ENCODE data around the gene P4HA2. TPM values are rescaled to one million over a fixed set of nuclear protein-coding genes. Genes with fewer than 3 reads are reported as not detected.

P4HA2 gene
- total RNA-seq, 1 donor from 2014 or later: 68.7 TPM

DNA sequence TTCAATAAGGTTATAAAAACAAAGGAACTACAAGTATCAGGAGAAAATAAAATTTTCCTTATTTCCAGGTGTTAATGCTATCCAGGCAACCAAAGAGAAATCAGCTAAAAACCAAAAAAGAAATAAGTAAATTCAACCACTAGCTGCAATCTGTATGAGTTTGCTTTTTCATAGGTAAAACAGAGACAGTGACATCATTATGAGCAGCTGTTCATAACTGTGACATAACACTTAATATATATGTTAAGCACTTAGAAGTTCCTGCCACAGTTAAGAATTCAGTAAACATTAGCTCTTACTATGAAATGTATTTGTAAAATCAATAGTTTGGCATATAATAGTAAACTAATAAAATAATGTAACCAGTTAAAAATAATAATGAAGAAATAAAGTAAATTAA, 20.9 kb downstream of the P4HA2 start:
- no peak overlapping the region for H3K4me3 Mint-ChIP-seq
- H3K27me3 Mint-ChIP-seq (ENCODE audit: low read depth): no peaks in the 10 kb centered on the region
- peaks cover 52% of the 10 kb centered on the region for H3K36me3 Mint-ChIP-seq
- H3K27ac Mint-ChIP-seq: no peak overlapping the region
- no peaks in the 10 kb centered on the region for H3K9me3 Mint-ChIP-seq
- H3K4me1 Mint-ChIP-seq: no peaks in the 10 kb centered on the region
- DNase-seq (ENCODE audit: low spot score in 2 of 2, unreplicated experiment in 2 of 2): no peak
- TF ChIP-seq, protein P1, sequence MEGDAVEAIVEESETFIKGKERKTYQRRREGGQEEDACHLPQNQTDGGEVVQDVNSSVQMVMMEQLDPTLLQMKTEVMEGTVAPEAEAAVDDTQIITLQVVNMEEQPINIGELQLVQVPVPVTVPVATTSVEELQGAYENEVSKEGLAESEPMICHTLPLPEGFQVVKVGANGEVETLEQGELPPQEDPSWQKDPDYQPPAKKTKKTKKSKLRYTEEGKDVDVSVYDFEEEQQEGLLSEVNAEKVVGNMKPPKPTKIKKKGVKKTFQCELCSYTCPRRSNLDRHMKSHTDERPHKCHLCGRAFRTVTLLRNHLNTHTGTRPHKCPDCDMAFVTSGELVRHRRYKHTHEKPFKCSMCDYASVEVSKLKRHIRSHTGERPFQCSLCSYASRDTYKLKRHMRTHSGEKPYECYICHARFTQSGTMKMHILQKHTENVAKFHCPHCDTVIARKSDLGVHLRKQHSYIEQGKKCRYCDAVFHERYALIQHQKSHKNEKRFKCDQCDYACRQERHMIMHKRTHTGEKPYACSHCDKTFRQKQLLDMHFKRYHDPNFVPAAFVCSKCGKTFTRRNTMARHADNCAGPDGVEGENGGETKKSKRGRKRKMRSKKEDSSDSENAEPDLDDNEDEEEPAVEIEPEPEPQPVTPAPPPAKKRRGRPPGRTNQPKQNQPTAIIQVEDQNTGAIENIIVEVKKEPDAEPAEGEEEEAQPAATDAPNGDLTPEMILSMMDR (IDR thresholded peaks at IDR 0.05; ENCODE audit: unreplicated experiment): no peak

DNA sequence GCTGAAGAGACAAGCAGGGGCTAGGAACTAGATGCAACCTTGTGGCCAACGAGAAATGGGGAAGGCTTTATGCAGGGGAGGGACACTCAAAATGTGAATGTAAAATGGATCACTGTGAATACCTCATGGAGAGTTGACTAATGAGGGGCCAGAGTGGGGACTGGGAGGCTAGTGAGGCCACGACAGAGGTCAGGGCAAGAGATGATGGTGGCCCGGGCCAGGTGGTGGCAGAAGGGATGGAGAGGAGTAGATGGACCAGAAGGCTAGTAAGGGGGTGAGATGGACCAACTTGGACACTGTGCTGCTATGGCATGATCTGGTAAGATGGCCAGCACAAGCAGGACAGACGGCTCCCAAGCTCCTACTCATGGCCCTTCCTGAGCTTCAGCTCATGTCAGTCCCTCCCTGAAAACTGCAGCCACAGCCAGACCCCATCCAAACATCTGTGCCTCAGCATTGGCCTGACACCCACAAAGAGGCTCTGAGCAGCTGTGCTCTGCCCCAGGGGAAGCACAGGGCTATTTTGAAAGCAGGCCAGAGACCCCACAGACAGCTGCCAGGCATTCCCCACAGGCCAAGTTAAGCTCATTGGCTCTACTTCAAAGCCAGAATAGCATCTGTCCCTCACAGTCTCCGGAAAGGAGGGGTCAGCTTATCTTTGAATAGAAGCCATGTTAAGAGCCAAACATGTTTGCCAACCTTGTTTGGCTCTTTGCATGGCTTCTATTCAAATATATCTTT, 22.1 kb downstream of the P4HA2 start:
- TF ChIP-seq, protein P1 (IDR thresholded peaks at IDR 0.05; ENCODE audit: unreplicated experiment): no peak
- Mint-ChIP-seq H3K27me3 (ENCODE audit: low read depth) (no peaks in the 10 kb centered on the region), H3K27ac (no peak overlapping the region), H3K4me1 (no peaks in the 10 kb centered on the region), H3K9me3 (no peaks in the 10 kb centered on the region), H3K4me3 (no peak overlapping the region), H3K36me3 (peaks cover 59% of the 10 kb centered on the region)
- DNase-seq (ENCODE audit: low spot score in 2 of 2, unreplicated experiment in 2 of 2): no peak

DNA sequence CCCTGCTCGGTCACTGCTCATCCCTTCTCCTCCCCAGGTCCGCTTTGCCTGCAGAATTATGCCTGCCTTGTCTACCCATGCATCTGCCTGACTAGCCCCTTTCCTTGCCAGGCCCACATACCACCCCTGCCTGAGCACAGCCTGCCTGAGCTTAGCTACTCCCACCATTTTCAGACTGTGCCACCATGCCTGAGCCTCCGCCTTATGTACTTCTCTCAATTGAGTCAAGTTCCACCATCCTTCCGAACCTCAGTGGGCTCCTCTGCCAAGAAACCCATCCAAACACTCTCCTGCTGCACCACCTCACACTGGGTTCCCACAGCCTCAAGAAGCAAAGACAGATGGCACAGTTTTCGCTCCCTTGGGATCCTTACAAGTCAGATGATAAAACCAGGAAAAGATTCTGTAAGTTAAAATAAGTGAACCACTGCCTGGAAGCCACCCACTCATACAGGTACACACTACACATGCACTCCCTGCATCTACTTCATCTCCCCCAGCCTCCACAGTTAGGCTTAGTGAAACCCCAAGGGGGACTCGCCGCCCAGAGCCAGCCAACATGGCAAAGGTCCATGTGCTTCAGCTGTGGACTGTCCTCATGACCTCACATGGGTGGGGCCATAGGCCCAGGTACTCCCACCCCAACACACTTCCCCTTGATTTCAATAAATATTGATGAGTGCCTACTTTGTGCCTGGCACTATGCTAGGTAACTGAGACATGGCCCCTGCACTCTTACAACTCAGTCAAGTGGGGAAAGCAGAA, 23.1 kb downstream of the P4HA2 start:
- Mint-ChIP-seq H3K4me1 (no peaks in the 10 kb centered on the region), H3K27ac (no peak overlapping the region), H3K9me3 (no peaks in the 10 kb centered on the region), H3K36me3 (peaks cover 61% of the 10 kb centered on the region), H3K27me3 (ENCODE audit: low read depth) (no peaks in the 10 kb centered on the region), H3K4me3 (no peak overlapping the region)
- DNase-seq (ENCODE audit: low spot score in 2 of 2, unreplicated experiment in 2 of 2): no peak
- TF ChIP-seq, protein P1 (IDR thresholded peaks at IDR 0.05; ENCODE audit: unreplicated experiment): no peak

DNA sequence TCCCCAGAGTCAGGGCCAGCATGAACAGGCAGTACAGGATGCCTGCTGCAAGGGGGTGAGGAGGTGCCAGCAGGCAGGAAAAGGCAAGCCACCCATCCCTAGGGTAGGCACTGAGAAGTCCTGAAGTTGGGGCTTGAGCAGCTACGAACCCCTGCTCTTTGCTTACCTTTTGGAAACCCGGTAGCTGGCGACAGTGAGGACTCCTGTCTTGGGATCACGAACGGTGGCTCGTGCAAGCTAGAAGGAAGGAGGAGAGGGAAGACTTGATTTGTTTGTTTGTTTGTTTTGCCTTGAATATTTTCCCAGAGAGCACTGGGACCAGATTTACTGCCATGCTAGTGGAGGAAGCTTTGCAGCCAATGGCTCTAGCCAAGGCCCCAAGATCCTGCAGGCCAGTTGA, 23.7 kb downstream of the P4HA2 start:
- DNase-seq (ENCODE audit: low spot score in 2 of 2, unreplicated experiment in 2 of 2): no peak
- Mint-ChIP-seq H3K9me3 (no peaks in the 10 kb centered on the region), H3K27me3 (ENCODE audit: low read depth) (no peaks in the 10 kb centered on the region), H3K36me3 (peaks cover 61% of the 10 kb centered on the region), H3K4me3 (no peak overlapping the region), H3K4me1 (no peaks in the 10 kb centered on the region), H3K27ac (no peak overlapping the region)
- TF ChIP-seq, protein P1 (IDR thresholded peaks at IDR 0.05; ENCODE audit: unreplicated experiment): no peak

DNA sequence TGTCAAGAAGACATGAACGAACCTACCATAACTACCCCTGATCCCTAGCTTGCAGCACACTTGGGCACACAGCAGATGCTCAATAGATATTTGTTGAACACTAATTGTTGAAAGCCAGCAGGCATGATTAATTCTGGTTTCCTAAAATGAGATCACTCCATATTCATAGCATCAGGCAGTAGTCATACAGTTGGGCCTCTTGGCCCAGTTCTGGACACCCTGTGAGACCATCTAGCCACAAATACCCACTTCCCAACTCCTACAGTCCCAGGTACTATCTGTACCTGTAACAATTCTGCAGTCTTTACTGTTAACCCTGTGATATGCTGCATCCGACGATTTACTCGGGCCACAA, 24.2 kb downstream of the P4HA2 start:
- no peak for DNase-seq (ENCODE audit: low spot score in 2 of 2, unreplicated experiment in 2 of 2)
- Mint-ChIP-seq H3K27ac (no peak overlapping the region), H3K27me3 (ENCODE audit: low read depth) (no peaks in the 10 kb centered on the region), H3K9me3 (no peaks in the 10 kb centered on the region), H3K4me3 (no peak overlapping the region), H3K36me3 (peaks cover 61% of the 10 kb centered on the region), H3K4me1 (no peaks in the 10 kb centered on the region)
- TF ChIP-seq, protein P1 (IDR thresholded peaks at IDR 0.05; ENCODE audit: unreplicated experiment): no peak

Measured in mesothelial cell of epicardium (in vitro differentiated cells).